ENCODE data around the gene PDZD8. TPM values are rescaled to one million over a fixed set of nuclear protein-coding genes. Genes with fewer than 3 reads are reported as not detected.

PDZD8 gene
- total RNA-seq, 1 donor from 2014 or later: 13.2 TPM

DNA sequence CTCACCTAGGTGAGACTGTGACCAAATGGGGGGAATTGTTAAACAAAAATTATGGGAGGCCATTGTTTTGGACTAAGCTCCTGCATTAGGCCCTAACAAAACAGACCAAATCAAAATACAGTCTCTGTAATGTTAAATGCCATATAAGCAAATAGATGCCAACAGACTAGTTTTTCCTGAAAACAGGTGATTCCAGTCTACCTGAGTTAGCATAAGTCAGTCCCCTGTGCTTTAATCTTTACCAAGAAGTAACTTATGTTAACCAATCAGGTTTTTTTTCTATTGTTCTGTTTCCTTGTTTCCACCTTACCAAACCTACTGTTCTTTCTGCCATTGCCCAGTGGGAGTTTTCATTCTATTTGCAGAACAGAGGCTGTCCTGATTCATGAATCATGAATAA, 48.0 kb downstream of the PDZD8 start:
- H3K36me3 Mint-ChIP-seq (ENCODE audit: low read depth): peaks cover 32% of the 10 kb centered on the region
- no peak overlapping the region for H3K4me3 Mint-ChIP-seq
- DNase-seq: no peak
- ChIA-PET POLR2A (no interaction called here), CTCF (interaction anchor here (0.8 kb wide), 1 partner anchor 9 kb away, joined by 3 read pairs; no protein-coding TSS in a partner anchor)
- intact Hi-C loops (cut with micrococcal nuclease): no loop called here
- no peak overlapping the region for H3K27ac Mint-ChIP-seq
- ATAC-seq (ENCODE audit: low read depth): no peak
- H3K27me3 Mint-ChIP-seq: no peaks in the 10 kb centered on the region
- TF ChIP-seq, protein P1, sequence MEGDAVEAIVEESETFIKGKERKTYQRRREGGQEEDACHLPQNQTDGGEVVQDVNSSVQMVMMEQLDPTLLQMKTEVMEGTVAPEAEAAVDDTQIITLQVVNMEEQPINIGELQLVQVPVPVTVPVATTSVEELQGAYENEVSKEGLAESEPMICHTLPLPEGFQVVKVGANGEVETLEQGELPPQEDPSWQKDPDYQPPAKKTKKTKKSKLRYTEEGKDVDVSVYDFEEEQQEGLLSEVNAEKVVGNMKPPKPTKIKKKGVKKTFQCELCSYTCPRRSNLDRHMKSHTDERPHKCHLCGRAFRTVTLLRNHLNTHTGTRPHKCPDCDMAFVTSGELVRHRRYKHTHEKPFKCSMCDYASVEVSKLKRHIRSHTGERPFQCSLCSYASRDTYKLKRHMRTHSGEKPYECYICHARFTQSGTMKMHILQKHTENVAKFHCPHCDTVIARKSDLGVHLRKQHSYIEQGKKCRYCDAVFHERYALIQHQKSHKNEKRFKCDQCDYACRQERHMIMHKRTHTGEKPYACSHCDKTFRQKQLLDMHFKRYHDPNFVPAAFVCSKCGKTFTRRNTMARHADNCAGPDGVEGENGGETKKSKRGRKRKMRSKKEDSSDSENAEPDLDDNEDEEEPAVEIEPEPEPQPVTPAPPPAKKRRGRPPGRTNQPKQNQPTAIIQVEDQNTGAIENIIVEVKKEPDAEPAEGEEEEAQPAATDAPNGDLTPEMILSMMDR (IDR thresholded peaks at IDR 0.05): no peak
- no peaks in the 10 kb centered on the region for H3K4me1 Mint-ChIP-seq
- H3K9me3 Mint-ChIP-seq: no peaks in the 10 kb centered on the region

DNA sequence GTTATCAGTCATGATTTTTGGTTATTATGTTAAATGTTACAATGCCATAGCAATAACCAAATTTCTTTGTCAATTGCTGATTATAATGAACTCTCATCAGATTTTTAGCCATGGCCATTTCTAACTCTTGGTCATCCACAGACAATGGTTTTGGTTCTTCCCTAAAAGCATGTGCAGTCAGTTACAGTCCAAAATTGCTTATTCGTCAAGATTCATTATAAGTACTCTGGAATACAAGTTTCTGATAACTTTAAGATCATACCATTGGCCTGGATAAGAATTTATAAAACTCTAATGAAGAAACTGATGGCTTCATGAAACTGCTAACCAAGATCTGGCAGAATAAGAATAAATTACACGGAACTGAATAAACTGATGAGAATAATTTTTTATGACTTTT, 50.9 kb downstream of the PDZD8 start:
- Mint-ChIP-seq H3K9me3 (no peaks in the 10 kb centered on the region), H3K36me3 (ENCODE audit: low read depth) (peaks cover 17% of the 10 kb centered on the region), H3K27ac (no peak overlapping the region), H3K4me3 (no peak overlapping the region), H3K4me1 (no peaks in the 10 kb centered on the region), H3K27me3 (no peaks in the 10 kb centered on the region)
- intact Hi-C loops (cut with micrococcal nuclease): no loop called here
- no peak for ATAC-seq (ENCODE audit: low read depth)
- POLR2A ChIA-PET: no interaction called here
- TF ChIP-seq, protein P1 (IDR thresholded peaks at IDR 0.05): no peak
- no peak for DNase-seq
- CTCF ChIA-PET: interaction anchor here (0.8 to 2.8 kb wide), 2 partner anchors 107 to 108 kb away, joined by 3 to 13 read pairs; no protein-coding TSS in a partner anchor

DNA sequence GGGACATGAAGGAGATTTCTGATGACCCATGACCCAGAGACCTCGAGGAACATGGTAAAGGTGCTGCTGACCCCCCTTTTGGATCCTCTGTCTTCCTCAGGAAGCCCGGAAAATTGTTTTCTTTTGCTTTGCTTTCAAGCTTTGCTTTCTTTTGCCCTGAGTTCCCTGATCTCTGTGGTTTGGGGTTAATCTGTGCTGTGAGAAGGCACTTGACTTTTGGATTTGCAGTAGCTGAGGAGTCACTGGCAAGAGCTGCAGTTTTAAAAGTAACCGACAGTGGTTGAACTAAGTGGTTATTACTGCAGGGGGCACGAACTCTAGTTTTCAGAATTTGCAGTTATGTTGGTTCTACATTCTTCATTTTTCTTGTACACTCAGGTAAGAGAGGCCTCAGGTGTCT, 53.0 kb downstream of the PDZD8 start:
- H3K4me3 Mint-ChIP-seq: no peak overlapping the region
- ATAC-seq (ENCODE audit: low read depth) (no peak), DNase-seq (no peak)
- no peak overlapping the region for H3K27ac Mint-ChIP-seq
- no peaks in the 10 kb centered on the region for H3K27me3 Mint-ChIP-seq
- peaks cover 23% of the 10 kb centered on the region for H3K36me3 Mint-ChIP-seq (ENCODE audit: low read depth)
- no peaks in the 10 kb centered on the region for H3K9me3 Mint-ChIP-seq
- intact Hi-C loops (cut with micrococcal nuclease): no loop called here
- TF ChIP-seq, protein P1 (IDR thresholded peaks at IDR 0.05): no peak
- ChIA-PET CTCF (interaction anchor here (0.6 to 2.8 kb wide), 4 partner anchors 36 to 569 kb away, joined by 3 to 13 read pairs (median 4); no protein-coding TSS in a partner anchor), POLR2A (no interaction called here)
- no peaks in the 10 kb centered on the region for H3K4me1 Mint-ChIP-seq

DNA sequence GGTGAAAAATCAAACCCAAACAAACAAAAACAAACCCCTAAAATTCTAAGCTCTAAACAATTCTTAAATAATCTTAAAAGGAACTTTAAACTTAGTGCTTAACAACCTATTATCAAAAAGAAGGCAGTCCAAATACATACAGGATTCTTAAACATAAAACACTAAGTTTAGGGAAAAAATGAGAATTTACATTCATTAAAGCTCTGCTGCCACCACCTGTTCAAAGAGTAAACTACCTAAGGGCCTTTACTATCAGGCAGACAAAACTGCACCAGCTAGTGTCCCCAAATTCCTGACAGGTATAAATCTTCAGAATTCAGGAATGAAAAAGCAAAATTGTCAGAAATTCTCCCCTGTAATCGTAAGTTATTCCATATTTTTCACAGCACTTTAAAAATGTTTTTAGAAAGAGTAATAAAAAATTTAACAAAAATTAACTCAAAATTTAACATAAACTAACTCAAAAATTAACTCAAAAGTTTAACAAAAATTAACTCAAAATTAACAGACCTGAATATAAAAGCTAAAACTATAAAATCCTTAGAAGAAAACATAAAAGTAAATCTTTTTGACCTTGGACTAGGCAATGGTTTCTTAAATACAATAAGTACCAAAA, 55.1 kb downstream of the PDZD8 start:
- POLR2A ChIA-PET: no interaction called here
- Mint-ChIP-seq H3K27ac (no peak overlapping the region), H3K4me1 (no peaks in the 10 kb centered on the region), H3K9me3 (no peaks in the 10 kb centered on the region), H3K4me3 (no peak overlapping the region), H3K27me3 (no peaks in the 10 kb centered on the region), H3K36me3 (ENCODE audit: low read depth) (peaks cover 15% of the 10 kb centered on the region)
- no peak for DNase-seq
- intact Hi-C loops (cut with micrococcal nuclease): loop anchor here (1.0 kb wide), 1 partner anchor 104 kb away; no protein-coding TSS in a partner anchor
- CTCF ChIA-PET: interaction anchor here (1.0 to 3.9 kb wide), 5 partner anchors 22 to 113 kb away, joined by 3 to 91 read pairs (median 3); no protein-coding TSS in a partner anchor
- TF ChIP-seq, protein P1 (IDR thresholded peaks at IDR 0.05): no peak
- no peak for ATAC-seq (ENCODE audit: low read depth)

DNA sequence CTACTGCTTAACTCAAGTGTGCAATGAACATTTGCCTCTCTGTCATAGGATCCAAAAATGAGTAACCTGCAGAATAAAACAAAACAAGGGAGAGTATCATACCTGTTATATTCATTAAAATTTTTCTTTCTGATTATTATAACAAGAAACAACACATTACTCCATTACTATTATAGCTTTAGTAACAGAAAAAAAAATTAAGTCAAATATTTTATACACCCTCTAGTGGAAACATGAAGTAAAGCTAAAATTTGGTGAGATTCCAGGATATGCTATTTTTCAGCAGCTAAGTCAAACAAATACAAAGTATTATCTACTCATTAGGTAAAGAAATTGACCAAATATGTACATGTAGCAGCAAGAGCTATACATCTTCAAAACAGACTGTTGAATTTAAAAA, 56.3 kb downstream of the PDZD8 start:
- ChIA-PET CTCF (interaction anchor here (0.8 to 3.9 kb wide), 4 partner anchors 9 to 102 kb away, joined by 3 to 91 read pairs (median 3); no protein-coding TSS in a partner anchor), POLR2A (interaction anchor here (1.3 kb wide), 1 partner anchor 102 kb away, joined by 4 read pairs; no protein-coding TSS in a partner anchor)
- no peak overlapping the region for H3K4me3 Mint-ChIP-seq
- peaks cover 17% of the 10 kb centered on the region for H3K36me3 Mint-ChIP-seq (ENCODE audit: low read depth)
- ATAC-seq (ENCODE audit: low read depth) (no peak), DNase-seq (no peak)
- H3K27me3 Mint-ChIP-seq: no peaks in the 10 kb centered on the region
- no peak overlapping the region for H3K27ac Mint-ChIP-seq
- TF ChIP-seq, protein P1 (IDR thresholded peaks at IDR 0.05): no peak
- H3K9me3 Mint-ChIP-seq: no peaks in the 10 kb centered on the region
- H3K4me1 Mint-ChIP-seq: no peaks in the 10 kb centered on the region
- intact Hi-C loops (cut with micrococcal nuclease): no loop called here
